ENCODE measurements around the gene CHMP4B.

DNA sequence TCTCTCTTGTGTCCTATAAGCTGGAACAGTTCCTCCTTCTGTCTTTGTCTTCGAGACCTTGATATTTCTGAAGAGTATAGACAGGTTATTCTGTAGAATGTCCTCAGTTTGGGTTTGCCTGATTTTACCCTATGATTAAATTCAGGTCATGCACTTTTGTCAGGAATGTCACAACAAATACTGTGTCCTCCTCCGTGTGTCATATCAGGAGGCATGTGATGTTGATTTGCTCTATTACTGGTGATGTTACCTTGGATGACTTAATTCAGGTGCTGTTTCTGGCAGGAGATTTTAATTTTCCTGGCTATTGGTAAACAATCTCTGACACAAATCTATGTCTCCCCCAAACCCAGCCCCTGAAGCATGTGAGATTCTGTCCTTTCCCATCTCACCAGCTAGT is 33.3 kb upstream of the CHMP4B start:
- TF ChIP-seq GATA3 (IDR thresholded peaks at IDR 0.05; ENCODE audit: low read depth, low read length) (no peak), GATA2 (IDR thresholded peaks at IDR 0.05; ENCODE audit: low read depth, low read length) (no peak)
